ENCODE data around the gene POLR1E.
A peak's percentile ranks its signal among the peaks of the same experiment; 100 is the strongest.

The POLR1E gene

DNA sequence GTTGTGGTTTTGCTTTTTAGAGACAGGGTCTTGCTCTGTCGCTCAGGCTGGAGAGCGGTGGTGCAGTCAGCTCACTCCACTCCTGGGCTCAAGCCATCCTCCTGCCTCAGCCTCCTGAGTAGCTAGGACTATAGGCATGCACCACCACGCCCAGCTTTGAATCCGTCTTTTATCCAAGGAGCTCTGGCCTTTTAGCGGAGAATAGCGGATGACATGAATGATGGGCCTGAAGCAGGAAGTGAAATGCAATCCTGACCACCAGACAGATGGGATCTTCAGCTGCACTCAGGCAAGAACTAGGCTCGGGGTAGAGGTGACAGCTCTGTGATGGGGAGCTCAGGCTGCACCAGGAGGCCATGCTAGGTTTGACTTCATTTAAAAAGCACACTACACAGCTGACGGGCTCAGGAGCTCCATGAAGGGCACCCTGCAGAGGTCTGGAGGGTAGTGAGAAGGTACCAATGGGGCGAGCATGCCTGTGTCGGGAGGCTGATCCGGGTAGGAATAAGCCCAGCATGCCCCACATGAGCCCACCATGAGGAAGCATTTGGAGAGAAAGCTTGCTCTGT, 21.9 kb downstream of the POLR1E start:
- no peak for TF ChIP-seq EZH2phosphoT487 (conservative IDR thresholded peaks at IDR 0.05; ENCODE audit: low read length)
- TF ChIP-seq, protein P1, sequence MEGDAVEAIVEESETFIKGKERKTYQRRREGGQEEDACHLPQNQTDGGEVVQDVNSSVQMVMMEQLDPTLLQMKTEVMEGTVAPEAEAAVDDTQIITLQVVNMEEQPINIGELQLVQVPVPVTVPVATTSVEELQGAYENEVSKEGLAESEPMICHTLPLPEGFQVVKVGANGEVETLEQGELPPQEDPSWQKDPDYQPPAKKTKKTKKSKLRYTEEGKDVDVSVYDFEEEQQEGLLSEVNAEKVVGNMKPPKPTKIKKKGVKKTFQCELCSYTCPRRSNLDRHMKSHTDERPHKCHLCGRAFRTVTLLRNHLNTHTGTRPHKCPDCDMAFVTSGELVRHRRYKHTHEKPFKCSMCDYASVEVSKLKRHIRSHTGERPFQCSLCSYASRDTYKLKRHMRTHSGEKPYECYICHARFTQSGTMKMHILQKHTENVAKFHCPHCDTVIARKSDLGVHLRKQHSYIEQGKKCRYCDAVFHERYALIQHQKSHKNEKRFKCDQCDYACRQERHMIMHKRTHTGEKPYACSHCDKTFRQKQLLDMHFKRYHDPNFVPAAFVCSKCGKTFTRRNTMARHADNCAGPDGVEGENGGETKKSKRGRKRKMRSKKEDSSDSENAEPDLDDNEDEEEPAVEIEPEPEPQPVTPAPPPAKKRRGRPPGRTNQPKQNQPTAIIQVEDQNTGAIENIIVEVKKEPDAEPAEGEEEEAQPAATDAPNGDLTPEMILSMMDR (IDR thresholded peaks at IDR 0.05; ENCODE audit: insufficient read depth, low read length, poor library complexity, severe bottlenecking): no peak
- 0 out of 2 replicates have a peak, but pooled peaks cover 6% of the 10 kb centered on the region for H3K36me3 ChIP-seq (ENCODE audit: low read length)
- H3K27ac ChIP-seq (ENCODE audit: low read depth, low read length): no peak overlapping the region
- no peaks in the 10 kb centered on the region for H3K27me3 ChIP-seq (ENCODE audit: low read length)
- H3K4me2 ChIP-seq (ENCODE audit: low read depth, low read length, poor library complexity, severe bottlenecking): no peak overlapping the region
- no peaks in the 10 kb centered on the region for H3K9me2 ChIP-seq (replicated peaks; ENCODE audit: insufficient read depth, low read length)
- no peak overlapping the region for H3K4me3 ChIP-seq (ENCODE audit: insufficient read depth, low read length, poor library complexity, severe bottlenecking)
- no peak overlapping the region for H2AFZ ChIP-seq (ENCODE audit: low read depth, low read length, severe bottlenecking)
- no peaks in the 10 kb centered on the region for H3K79me2 ChIP-seq (ENCODE audit: insufficient read depth, low read length)
- H3F3A ChIP-seq (ENCODE audit: insufficient read depth): peaks cover 21% of the 10 kb centered on the region
- no peaks in the 10 kb centered on the region for H3K9me3 ChIP-seq (ENCODE audit: insufficient read depth, low read length)
- no peaks in the 10 kb centered on the region for H4K20me1 ChIP-seq (ENCODE audit: low read depth, low read length)
- no peak overlapping the region for H3K9ac ChIP-seq (ENCODE audit: low read length)

DNA sequence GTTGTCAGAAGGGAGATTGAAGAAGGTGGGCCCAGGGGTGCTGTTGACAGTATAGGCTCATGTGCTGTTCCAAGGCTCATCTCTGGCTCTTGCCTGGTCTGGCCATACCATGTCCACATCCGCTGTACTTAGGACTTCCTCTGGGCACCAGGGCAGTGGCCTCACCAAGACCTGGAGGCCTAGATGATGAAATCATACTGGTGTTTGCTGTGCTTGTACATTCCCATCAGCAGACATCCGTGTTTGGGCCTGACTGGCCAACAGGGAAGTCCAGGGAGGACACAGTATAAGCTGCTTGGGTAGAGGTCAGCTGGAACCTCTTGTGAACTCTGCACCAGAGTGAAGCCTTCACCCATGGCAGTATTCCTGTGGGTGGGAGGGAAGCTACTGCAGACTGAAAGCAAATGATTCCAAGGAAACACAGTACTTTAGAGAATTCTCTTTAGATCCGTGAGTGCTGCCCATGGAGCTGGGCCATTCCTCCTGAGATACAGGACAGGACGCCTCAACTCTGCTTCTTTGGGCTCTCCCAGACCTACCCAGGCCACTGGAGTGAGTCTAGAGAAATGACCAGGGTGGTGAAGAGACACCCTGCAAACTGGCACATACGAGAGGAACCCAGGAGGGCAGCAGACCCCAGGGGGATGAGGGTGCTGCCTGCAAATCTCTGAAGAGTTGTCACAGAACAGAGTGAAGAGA, 22.5 kb downstream of the POLR1E start:
- 0 out of 2 replicates have a peak, but pooled peaks cover 3% of the 10 kb centered on the region for H3K36me3 ChIP-seq (ENCODE audit: low read length)

DNA sequence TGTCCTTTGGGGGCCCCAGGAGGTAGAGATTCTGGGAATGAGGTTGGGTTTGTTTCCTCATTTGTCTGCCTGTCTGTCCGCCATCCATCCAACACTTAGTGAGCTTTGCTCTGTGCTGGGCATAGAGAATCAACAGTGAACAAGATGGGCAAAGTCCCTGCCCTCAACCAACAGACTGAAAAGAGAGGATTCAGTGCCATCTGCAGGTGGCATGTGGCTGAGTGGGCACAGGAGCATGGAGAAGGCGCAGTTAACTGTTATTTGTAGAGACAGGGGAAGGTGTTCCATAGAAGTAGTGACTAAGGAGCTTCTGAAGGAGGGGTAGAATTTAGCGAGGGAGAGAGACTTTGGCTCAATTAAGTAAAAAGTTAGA, 23.1 kb downstream of the POLR1E start:
- Histone ChIP-seq H3K9me2 (replicated peaks; ENCODE audit: insufficient read depth, low read length) (no peaks in the 10 kb centered on the region), H3K79me2 (ENCODE audit: insufficient read depth, low read length) (no peaks in the 10 kb centered on the region), H3K27ac (ENCODE audit: low read depth, low read length) (no peak overlapping the region), H3K36me3 (ENCODE audit: low read length) (no peaks in the 10 kb centered on the region), H3K4me2 (ENCODE audit: low read depth, low read length, poor library complexity, severe bottlenecking) (no peak overlapping the region), H3K27me3 (ENCODE audit: low read length) (no peaks in the 10 kb centered on the region), H2AFZ (ENCODE audit: low read depth, low read length, severe bottlenecking) (no peak overlapping the region), H3K4me3 (ENCODE audit: insufficient read depth, low read length, poor library complexity, severe bottlenecking) (no peak overlapping the region), H3K9ac (ENCODE audit: low read length) (no peak overlapping the region), H3K9me3 (ENCODE audit: insufficient read depth, low read length) (no peaks in the 10 kb centered on the region), H3F3A (ENCODE audit: insufficient read depth) (peaks cover 21% of the 10 kb centered on the region), H4K20me1 (ENCODE audit: low read depth, low read length) (no peaks in the 10 kb centered on the region)
- no peak for TF ChIP-seq EZH2phosphoT487 (conservative IDR thresholded peaks at IDR 0.05; ENCODE audit: low read length)
- TF ChIP-seq, protein P1 (IDR thresholded peaks at IDR 0.05; ENCODE audit: insufficient read depth, low read length, poor library complexity, severe bottlenecking): peak; percentile 28

More for the DNA sequence above, 22.5 kb downstream of the POLR1E start:
- Histone ChIP-seq H3K79me2 (ENCODE audit: insufficient read depth, low read length) (no peaks in the 10 kb centered on the region), H3K9me2 (replicated peaks; ENCODE audit: insufficient read depth, low read length) (no peaks in the 10 kb centered on the region), H3F3A (ENCODE audit: insufficient read depth) (peaks cover 21% of the 10 kb centered on the region), H3K9me3 (ENCODE audit: insufficient read depth, low read length) (no peaks in the 10 kb centered on the region), H4K20me1 (ENCODE audit: low read depth, low read length) (no peaks in the 10 kb centered on the region), H2AFZ (ENCODE audit: low read depth, low read length, severe bottlenecking) (no peak overlapping the region), H3K27me3 (ENCODE audit: low read length) (no peaks in the 10 kb centered on the region), H3K4me2 (ENCODE audit: low read depth, low read length, poor library complexity, severe bottlenecking) (no peak overlapping the region), H3K27ac (ENCODE audit: low read depth, low read length) (no peak overlapping the region), H3K4me3 (ENCODE audit: insufficient read depth, low read length, poor library complexity, severe bottlenecking) (no peak overlapping the region), H3K9ac (ENCODE audit: low read length) (no peak overlapping the region)
- TF ChIP-seq, protein P1 (IDR thresholded peaks at IDR 0.05; ENCODE audit: insufficient read depth, low read length, poor library complexity, severe bottlenecking): no peak
- TF ChIP-seq EZH2phosphoT487 (conservative IDR thresholded peaks at IDR 0.05; ENCODE audit: low read length): no peak

Measured in SU-DHL-6 (cell line).